Lower leg skin (tissue), 3 donors: ENCODE measurements around the gene TSC1.

Experiments used
- POLR2A ChIP-seq, 2 donors: fragments of 450-650 bp; IDR thresholded peaks; one replicate each; pipeline ENCODE4 v1.6.1; 2016 to 2017; ENCODE audit warnings: antibody characterized with exemption in 2 of 2, mild to moderate bottlenecking in 1 of 2, moderate library complexity in 1 of 2
- TF ChIP-seq, protein P1 (sequence below), 3 donors: fragments of 450-650 bp; IDR thresholded peaks; one replicate each; pipeline ENCODE4 v1.5.1; 2016; ENCODE audit warnings: antibody characterized with exemption in 3 of 3, mild to moderate bottlenecking in 3 of 3, moderate library complexity in 2 of 3

- TF ChIP-seq, protein P1, sequence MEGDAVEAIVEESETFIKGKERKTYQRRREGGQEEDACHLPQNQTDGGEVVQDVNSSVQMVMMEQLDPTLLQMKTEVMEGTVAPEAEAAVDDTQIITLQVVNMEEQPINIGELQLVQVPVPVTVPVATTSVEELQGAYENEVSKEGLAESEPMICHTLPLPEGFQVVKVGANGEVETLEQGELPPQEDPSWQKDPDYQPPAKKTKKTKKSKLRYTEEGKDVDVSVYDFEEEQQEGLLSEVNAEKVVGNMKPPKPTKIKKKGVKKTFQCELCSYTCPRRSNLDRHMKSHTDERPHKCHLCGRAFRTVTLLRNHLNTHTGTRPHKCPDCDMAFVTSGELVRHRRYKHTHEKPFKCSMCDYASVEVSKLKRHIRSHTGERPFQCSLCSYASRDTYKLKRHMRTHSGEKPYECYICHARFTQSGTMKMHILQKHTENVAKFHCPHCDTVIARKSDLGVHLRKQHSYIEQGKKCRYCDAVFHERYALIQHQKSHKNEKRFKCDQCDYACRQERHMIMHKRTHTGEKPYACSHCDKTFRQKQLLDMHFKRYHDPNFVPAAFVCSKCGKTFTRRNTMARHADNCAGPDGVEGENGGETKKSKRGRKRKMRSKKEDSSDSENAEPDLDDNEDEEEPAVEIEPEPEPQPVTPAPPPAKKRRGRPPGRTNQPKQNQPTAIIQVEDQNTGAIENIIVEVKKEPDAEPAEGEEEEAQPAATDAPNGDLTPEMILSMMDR (IDR thresholded peaks at IDR 0.05) = no peak
- TF ChIP-seq POLR2A (IDR thresholded peaks at IDR 0.05) = no peak
Observed at GRCh38 chr9:132947756-132948155, 3.3 kb upstream of the TSC1 start.
